HepG2 (cell line): ENCODE measurements around the gene DYTN. TPM values are rescaled to one million over a fixed set of nuclear protein-coding genes. Genes with fewer than 3 reads are reported as not detected.

Experiments
- ATAC-seq: fragments of 200-7000 bp; cut with Tn5 transposase; 3 replicates; pipeline ENCODE4 v1.9.1; 2020; ENCODE audit warnings: mild to moderate bottlenecking, moderate library complexity
- BruUV-seq: library from RNA; stranded (reverse); fragments of 400-500 nt; replicated peaks from 2 replicates; lab custom pipeline; 2021; lab: Mats Ljungman, UMichigan
- CTCF ChIA-PET: fragments of 300-600 bp; formaldehyde crosslinking; extraction: SDS; loops from one replicate; lab custom pipeline; 2021; ENCODE audit warnings: low total read pairs, inconsistent platforms, low intra/inter-chr PET ratio; lab: Yijun Ruan, JAX
- POLR2A ChIA-PET: fragments of 350-600 bp; sonication (Branson Sonifier 250); formaldehyde crosslinking; loops from one replicate; lab custom pipeline; 2020; ENCODE audit warnings: antibody characterized with exemption, inconsistent platforms; lab: Yijun Ruan, JAX
- DNase-seq: peaks from one replicate; pipeline ENCODE4 v3.0.0-alpha.2; 2015; ENCODE audit warnings: low spot score
- FAIRE-seq: peaks from 3 replicates; lab custom pipeline; 2011; peaks lifted over from hg19 to GRCh38; lab: Jason Lieb, UNC
- H2AFZ ChIP-seq: one replicate; pipeline ENCODE4 v1.6.1; 2011; ENCODE audit warnings: low read length, inconsistent platforms
- H3K27ac ChIP-seq: fragments of 300-600 bp; 3 replicates; pipeline ENCODE4 v1.8.0; 2011; ENCODE audit warnings: mixed run types, mild to moderate bottlenecking, mixed read lengths, low read length, inconsistent platforms; ENCODE audit not compliant: insufficient read depth; ENCODE audit errors: extremely low read length
- H3K27me3 ChIP-seq, 2 experiments: fragments of 200-600 bp in 1 of 2; 2 replicates in 1 of 2; 3 replicates in 1 of 2; pipeline versions ENCODE4 v1.6.0 to v1.8.0; 2011; ENCODE audit warnings: low read length in 2 of 2, mild to moderate bottlenecking in 2 of 2, moderate library complexity in 2 of 2, inconsistent platforms in 1 of 2; ENCODE audit not compliant: insufficient read depth in 2 of 2, control insufficient read depth in 1 of 2
- H3K36me3 ChIP-seq, 2 experiments: fragments of 200-600 bp in 1 of 2; replicated peaks in 1 of 2; 2 replicates in 1 of 2; 3 replicates in 1 of 2; pipeline versions ENCODE4 v1.5.1 to v1.8.0; 2011; ENCODE audit warnings: low read length in 2 of 2, inconsistent platforms in 1 of 2; ENCODE audit not compliant: insufficient read depth in 2 of 2, control insufficient read depth in 1 of 2
- H3K4me1 ChIP-seq: 2 replicates; pipeline ENCODE4 v1.5.1; 2012; ENCODE audit warnings: low read length, inconsistent platforms; ENCODE audit not compliant: insufficient read depth
- H3K4me2 ChIP-seq: 2 replicates; pipeline ENCODE4 v1.6.0; 2011; ENCODE audit warnings: low read depth, low read length, inconsistent platforms
- H3K4me3 ChIP-seq, 3 experiments: fragments of 200-600 bp in 1 of 3; sonication (generic), shearing (Covaris generic) in 1 of 3; replicated peaks in 1 of 3; 2 replicates each; pipeline ENCODE4 v1.5.1; 2011 to 2016; ENCODE audit warnings: low read length in 3 of 3, inconsistent platforms in 2 of 3, low read depth in 2 of 3, mild to moderate bottlenecking in 2 of 3, control low read depth in 1 of 3, mixed read lengths in 1 of 3; ENCODE audit not compliant: insufficient read depth in 1 of 3
- H3K79me2 ChIP-seq: one replicate; pipeline ENCODE4 v1.6.1; 2011; ENCODE audit warnings: low read length, inconsistent platforms; ENCODE audit not compliant: insufficient read depth
- H3K9ac ChIP-seq: 2 replicates; pipeline ENCODE4 v1.6.0; 2011; ENCODE audit warnings: mild to moderate bottlenecking, low read depth, low read length, inconsistent platforms; ENCODE audit not compliant: insufficient read depth
- H3K9me3 ChIP-seq: 2 replicates; pipeline ENCODE4 v1.5.1; 2012; ENCODE audit warnings: mild to moderate bottlenecking, low read length
- H4K20me1 ChIP-seq: 2 replicates; pipeline ENCODE4 v1.6.0; 2011; ENCODE audit warnings: inconsistent platforms, mild to moderate bottlenecking, low read length, moderate library complexity; ENCODE audit not compliant: insufficient read depth
- TBX2 ChIP-seq: sonication (generic); formaldehyde crosslinking; IDR thresholded peaks from 2 replicates; pipeline ENCODE4 v1.5.0; 2020; ENCODE audit warnings: missing genetic modification reagents, mild to moderate bottlenecking, borderline replicate concordance
- ZC3H13 ChIP-seq: sonication (generic); formaldehyde crosslinking; IDR thresholded peaks from 2 replicates; pipeline ENCODE4 v1.8.1; 2023; ENCODE audit warnings: mild to moderate bottlenecking, missing genetic modification reagents, moderate library complexity
- WGBS: methylation state at CpG from one replicate; pipeline ENCODE4 v1.1.6; 2017; ENCODE audit warnings: low lambda C conversion rate; 5-methylcytosine and 5-hydroxymethylcytosine counted together
- in situ Hi-C: cut with HindIII; loops from 2 replicates; pipeline ENCODE4 v1.10.0; 2017; ENCODE audit warnings: low pct_unique_long_range_greater_than_20kb; ENCODE audit not compliant: extremely low pct_ligation_motif_present
- intact Hi-C: fragments of 100-400 bp; cut with micrococcal nuclease; formaldehyde crosslinking; loops from one replicate; pipeline ENCODE4 v1.10.0; 2022; ENCODE audit not compliant: unreplicated experiment
- polyA plus RNA-seq, 8 experiments: library from polyadenylated mRNA; depleted of rRNA in 3 of 8; stranded (reverse) in 7 of 8; unstranded in 1 of 8; fragments of >200 nt; fragmentation: Illumina TruSeq in 4 of 8; extraction: Trizol in 4 of 8; gene quantifications; 2 replicates each; pipeline versions ENCODE4 v1.2.1 to v1.2.3, GENCODE V29; 2011 to 2016; ENCODE audit warnings: low read depth in 4 of 8, missing spikeins in 1 of 8, mixed read lengths in 1 of 8; ENCODE audit not compliant: insufficient read depth in 1 of 8
- small RNA-seq, 3 experiments: library from RNA; depleted of rRNA; stranded (forward); fragments of <200 nt; gene quantifications; one replicate each; pipeline ENCODE3, GENCODE V24; 2012; ENCODE audit warnings: low read depth in 2 of 3, low replicate concordance in 1 of 3; ENCODE audit not compliant: insufficient read length in 3 of 3, insufficient read depth in 2 of 3
- total RNA-seq, 5 experiments: library from RNA; depleted of rRNA; stranded (reverse); fragments of >200 nt; fragmentation: Illumina TruSeq; extraction: Trizol; gene quantifications; 2 replicates each; pipeline ENCODE4 v1.2.3, GENCODE V29; 2016; ENCODE audit warnings: low read depth in 1 of 5

The DYTN gene
- total and polyA plus RNA-seq, 2 of the 13 experiments (the other 11 are each of a cell fraction or from before 2014, with no cell fraction given) = not detected

- intact Hi-C loops (no loop called here), in situ Hi-C loops (no loop called here)
- H4K20me1 ChIP-seq = no peaks in the 10 kb centered on the region
- ATAC-seq (no peak), FAIRE-seq (no peak), DNase-seq (no peak)
- POLR2A ChIA-PET = no interaction called here
- no peaks in the 10 kb centered on the region for H3K9me3 ChIP-seq
- H3K4me1 ChIP-seq = no peaks in the 10 kb centered on the region
- no peak overlapping the region for H3K4me2 ChIP-seq
- BruUV-seq = no TSS peak
- H3K27ac ChIP-seq = no peak overlapping the region
- no peak overlapping the region for H3K4me3 ChIP-seq
- H3K36me3 ChIP-seq = no peaks in the 10 kb centered on the region
- no peaks in the 10 kb centered on the region for H3K79me2 ChIP-seq
- no peak overlapping the region for H3K9ac ChIP-seq
- H3K27me3 ChIP-seq = no peaks in the 10 kb centered on the region; a peak in 2 of 5 replicates
- WGBS = 2% methylated on average over 3 of the region's 3 CpGs
- CTCF ChIA-PET = no interaction called here
- H2AFZ ChIP-seq = no peak overlapping the region
- no peak for TF ChIP-seq ZC3H13 (CRISPR knock-in tag)
- TF ChIP-seq TBX2 = no peak
- TF ChIP-seq, all 625 proteins: peak for 0
Measured at GRCh38 chr2:206603243-206603642, 115.0 kb downstream of the DYTN start.

Small RNAs within 50 kb of the gene (small RNA-seq; reads per million reads assigned to genes)
- gene RF00019 = 0 reads per million in 3 experiments

Other genes with a start within 250 kb of the DYTN start
- not detected in 2 replicates for gene FAM237A, start 75.9 kb downstream of the DYTN start, total RNA-seq (2016; rRNA removed; fragmentation: Illumina TruSeq; extraction: Trizol)
- gene FAM237A, start 75.9 kb downstream of the DYTN start, polyA plus RNA-seq (2011; rRNA removed) = not detected in 2 replicates
- 0.86 and 0.91 TPM in 2 replicates for gene MDH1B, start 46.9 kb upstream of the DYTN start, total RNA-seq (2016; rRNA removed; fragmentation: Illumina TruSeq; extraction: Trizol)
- gene MDH1B, start 46.9 kb upstream of the DYTN start, polyA plus RNA-seq (2011; rRNA removed) = 0.12 and 0.17 TPM in 2 replicates
- 77.8 and 88.0 TPM in 2 replicates for gene FASTKD2, start 47.2 kb upstream of the DYTN start, total RNA-seq (2016; rRNA removed; fragmentation: Illumina TruSeq; extraction: Trizol)
- 34.9 and 41.1 TPM in 2 replicates for gene FASTKD2, start 47.2 kb upstream of the DYTN start, polyA plus RNA-seq (2011; rRNA removed)
- not detected in 2 replicates for gene CPO, start 221.1 kb upstream of the DYTN start, total RNA-seq (2016; rRNA removed; fragmentation: Illumina TruSeq; extraction: Trizol)
- 0.07 TPM in 1 of 2 replicates, not detected in the other for gene CPO, start 221.1 kb upstream of the DYTN start, polyA plus RNA-seq (2011; rRNA removed)